IPS-NIHi7 (cell line): ENCODE measurements around the gene BRME1.
"Not testable (repeated sequence)": the region's sequence is repeated elsewhere in the genome, so short reads cannot be mapped to it uniquely, and the experiment has no call there.

Experiments
- DNase-seq: peaks from one replicate; pipeline ENCODE4 v3.0.0; 2012; ENCODE audit warnings: mixed read lengths; ENCODE audit errors: extremely low spot score

Gene BRME1

GRCh38 chr19:13865571-13866462 is 40.1 kb downstream of the BRME1 start:
- no peak for DNase-seq

- no peak for DNase-seq
Observed at GRCh38 chr19:13864667-13865570, 41.0 kb downstream of the BRME1 start.

- no peak for DNase-seq
Observed at GRCh38 chr19:13864046-13864666, 41.8 kb downstream of the BRME1 start.

GRCh38 chr19:13861714-13862531 is 44.0 kb downstream of the BRME1 start:
- peak; percentile 91 for DNase-seq

GRCh38 chr19:13861392-13861713 is 44.6 kb downstream of the BRME1 start:
- no peak for DNase-seq

- DNase-seq = no peak
Observed at GRCh38 chr19:13860679-13861391, 45.1 kb downstream of the BRME1 start.

GRCh38 chr19:13859361-13859880 is 46.5 kb downstream of the BRME1 start:
- no peak for DNase-seq

- no peak for DNase-seq
Observed at GRCh38 chr19:13856497-13856896, 49.4 kb downstream of the BRME1 start.

- DNase-seq = not testable (repeated sequence)
Observed at GRCh38 chr19:13852171-13852707, 53.7 kb downstream of the BRME1 start.

GRCh38 chr19:13851734-13852114 is 54.2 kb downstream of the BRME1 start:
- not testable (repeated sequence) for DNase-seq

- peak; percentile 54 for DNase-seq
Observed at GRCh38 chr19:13850910-13851733, 54.8 kb downstream of the BRME1 start.

GRCh38 chr19:13849991-13850909 is 55.7 kb downstream of the BRME1 start:
- DNase-seq = peak; percentile 75

GRCh38 chr19:13848798-13849676 is 56.9 kb downstream of the BRME1 start:
- peak; percentile 7 for DNase-seq

GRCh38 chr19:13848340-13848677 is 57.6 kb downstream of the BRME1 start:
- no peak for DNase-seq

GRCh38 chr19:13847407-13848339 is 58.2 kb downstream of the BRME1 start:
- DNase-seq = peak; percentile 80
